ENCODE results near the gene BTBD1.

- TF ChIP-seq CTCF (tag by site-specific recombination; IDR thresholded peaks at IDR 0.05) (no peak), ZNF501 (tag by site-specific recombination; IDR thresholded peaks at IDR 0.05) (no peak), TCF7L2 (IDR thresholded peaks at IDR 0.05; ENCODE audit: borderline replicate concordance, low read depth, low read length) (no peak), KLF7 (tag by site-specific recombination; IDR thresholded peaks at IDR 0.05; ENCODE audit: borderline replicate concordance) (no peak), ZNF580 (tag by site-specific recombination; IDR thresholded peaks at IDR 0.05) (no peak), ZNF571 (tag by site-specific recombination; IDR thresholded peaks at IDR 0.05) (no peak)
Measured at GRCh38 chr15:83109532-83109931, 42.5 kb upstream of the BTBD1 start.

Data from HEK293 (cell line).